ENCODE results near the gene DPH1.

DNA sequence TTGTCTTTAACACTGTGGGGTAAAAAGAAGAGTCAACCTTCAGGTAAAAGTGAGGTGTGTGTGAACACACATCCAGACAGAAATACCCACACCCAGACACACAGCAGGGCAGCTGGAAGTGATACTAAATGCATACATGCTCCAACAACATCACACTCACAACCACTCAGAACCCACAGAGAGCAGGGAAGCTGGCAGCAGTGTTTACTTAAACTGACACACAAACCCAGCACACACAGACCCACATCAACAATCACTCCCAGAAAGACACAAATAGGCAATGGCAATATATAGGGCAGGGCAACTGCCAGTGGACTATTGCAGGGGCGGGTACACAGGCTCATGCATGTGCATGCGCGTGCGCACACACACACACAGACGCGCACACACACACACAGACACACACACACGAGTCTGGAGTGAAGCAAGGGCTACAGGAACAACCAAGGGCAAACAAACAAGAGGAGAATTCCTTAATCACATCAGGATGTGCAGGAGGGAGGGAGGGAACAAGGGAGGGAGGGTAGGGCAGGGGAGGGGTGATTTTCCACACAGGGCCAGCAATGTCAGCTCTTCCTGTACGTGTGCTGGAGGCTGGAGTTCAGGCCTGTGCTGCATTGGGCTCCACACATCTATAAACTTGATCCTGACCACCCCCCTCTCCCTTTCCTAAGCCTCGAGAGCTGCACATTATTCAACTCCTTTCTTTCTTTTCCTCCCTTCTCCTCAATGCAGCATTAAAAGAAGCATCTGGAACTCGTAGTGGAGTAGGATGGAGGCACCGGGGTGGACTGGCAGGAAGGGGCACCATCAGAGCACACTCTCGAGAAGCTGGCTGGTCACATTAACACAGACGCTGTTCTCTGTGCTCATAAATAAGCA is 55.1 kb downstream of the DPH1 start:
- TF ChIP-seq ZNF24 (tag by site-specific recombination; IDR thresholded peaks at IDR 0.05) (no peak), ZNF558 (tag by site-specific recombination; IDR thresholded peaks at IDR 0.05) (no peak), ZBTB7A (tag by site-specific recombination; IDR thresholded peaks at IDR 0.05; ENCODE audit: low read depth) (no peak), ZNF792 (tag by site-specific recombination; IDR thresholded peaks at IDR 0.05) (no peak), SP2 (tag by site-specific recombination; IDR thresholded peaks at IDR 0.05) (no peak), SP7 (tag by site-specific recombination; IDR thresholded peaks at IDR 0.05) (no peak), CTCF (tag by site-specific recombination; IDR thresholded peaks at IDR 0.05) (no peak), RBAK (tag by site-specific recombination; IDR thresholded peaks at IDR 0.05) (no peak), ZNF426 (tag by site-specific recombination; IDR thresholded peaks at IDR 0.05) (no peak), ZBTB11 (tag by site-specific recombination; conservative IDR thresholded peaks at IDR 0.05; ENCODE audit: low read depth) (no peak), MEIS1 (CRISPR knock-in tag; IDR thresholded peaks at IDR 0.05; ENCODE audit: borderline replicate concordance) (no peak)

Measured in HEK293 (cell line).